ENCODE data around the gene DYNLRB1. TPM values are rescaled to one million over a fixed set of nuclear protein-coding genes. Genes with fewer than 3 reads are reported as not detected.
A peak's percentile ranks its signal among the peaks of the same experiment; 100 is the strongest.

Gene DYNLRB1
- total RNA-seq, 2 experiments from 2014 or later: 90.5 to 105 TPM

- DNase-seq: no peak
- CTCF ChIA-PET: interaction anchor here (2.8 kb wide), 1 partner anchor 25 kb away, joined by 10 read pairs; no protein-coding TSS in a partner anchor
- peaks cover 17% of the 10 kb centered on the region for H3K4me1 Mint-ChIP-seq
- no peak overlapping the region for H3K4me3 Mint-ChIP-seq
- no peaks in the 10 kb centered on the region for H3K9me3 Mint-ChIP-seq
- H3K27me3 Mint-ChIP-seq: no peaks in the 10 kb centered on the region
- POLR2A ChIA-PET: no interaction called here
- H3K27ac Mint-ChIP-seq: peak overlapping the region; percentile 54
- H3K36me3 Mint-ChIP-seq (ENCODE audit: low read depth): peaks cover 16% of the 10 kb centered on the region
Measured at GRCh38 chr20:34540596-34541263, 24.5 kb downstream of the DYNLRB1 start.

GRCh38 chr20:34541264-34541901, 25.2 kb downstream of the DYNLRB1 start:
- POLR2A ChIA-PET: no interaction called here
- H3K36me3 Mint-ChIP-seq (ENCODE audit: low read depth): peaks cover 16% of the 10 kb centered on the region
- H3K27ac Mint-ChIP-seq: peak overlapping the region; percentile 73
- CTCF ChIA-PET: no interaction called here
- no peak for DNase-seq
- no peak overlapping the region for H3K4me3 Mint-ChIP-seq
- H3K9me3 Mint-ChIP-seq: no peaks in the 10 kb centered on the region
- H3K4me1 Mint-ChIP-seq: peaks cover 17% of the 10 kb centered on the region
- H3K27me3 Mint-ChIP-seq: no peaks in the 10 kb centered on the region

DNA sequence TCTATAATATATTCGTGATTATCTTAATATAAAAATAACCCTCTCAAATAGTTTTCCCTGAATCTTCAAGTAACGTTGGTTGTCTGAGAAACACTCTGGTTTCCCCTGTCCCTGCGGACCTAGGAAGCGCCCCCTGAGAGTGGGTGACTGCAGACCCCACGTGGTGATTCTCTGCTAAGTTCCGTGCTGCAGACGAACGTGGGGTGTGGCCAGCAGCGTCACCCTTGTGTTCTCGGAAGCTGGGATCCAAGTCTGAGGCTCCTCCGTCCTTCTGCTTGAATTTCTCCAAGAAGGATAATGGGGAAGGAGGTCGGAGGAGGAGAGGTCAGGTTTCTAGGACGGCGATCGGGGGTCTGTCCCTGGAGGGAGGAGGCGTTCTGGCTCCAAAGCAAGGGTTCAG, 25.7 kb downstream of the DYNLRB1 start:
- no peak for DNase-seq
- POLR2A ChIA-PET: no interaction called here
- Mint-ChIP-seq H3K9me3 (no peaks in the 10 kb centered on the region), H3K36me3 (ENCODE audit: low read depth) (peaks cover 16% of the 10 kb centered on the region), H3K27ac (no peak overlapping the region), H3K4me3 (no peak overlapping the region), H3K4me1 (peaks cover 17% of the 10 kb centered on the region), H3K27me3 (no peaks in the 10 kb centered on the region)
- CTCF ChIA-PET: no interaction called here

- Mint-ChIP-seq H3K4me1 (peaks cover 17% of the 10 kb centered on the region), H3K27ac (no peak overlapping the region), H3K4me3 (no peak overlapping the region), H3K36me3 (ENCODE audit: low read depth) (peaks cover 14% of the 10 kb centered on the region), H3K27me3 (no peaks in the 10 kb centered on the region), H3K9me3 (no peaks in the 10 kb centered on the region)
- DNase-seq: no peak
- POLR2A ChIA-PET: interaction anchor here (0.7 kb wide), 1 partner anchor 248 kb away, joined by 3 read pairs; no protein-coding TSS in a partner anchor
- CTCF ChIA-PET: no interaction called here
Measured at GRCh38 chr20:34542439-34542838, 26.2 kb downstream of the DYNLRB1 start.

DNA sequence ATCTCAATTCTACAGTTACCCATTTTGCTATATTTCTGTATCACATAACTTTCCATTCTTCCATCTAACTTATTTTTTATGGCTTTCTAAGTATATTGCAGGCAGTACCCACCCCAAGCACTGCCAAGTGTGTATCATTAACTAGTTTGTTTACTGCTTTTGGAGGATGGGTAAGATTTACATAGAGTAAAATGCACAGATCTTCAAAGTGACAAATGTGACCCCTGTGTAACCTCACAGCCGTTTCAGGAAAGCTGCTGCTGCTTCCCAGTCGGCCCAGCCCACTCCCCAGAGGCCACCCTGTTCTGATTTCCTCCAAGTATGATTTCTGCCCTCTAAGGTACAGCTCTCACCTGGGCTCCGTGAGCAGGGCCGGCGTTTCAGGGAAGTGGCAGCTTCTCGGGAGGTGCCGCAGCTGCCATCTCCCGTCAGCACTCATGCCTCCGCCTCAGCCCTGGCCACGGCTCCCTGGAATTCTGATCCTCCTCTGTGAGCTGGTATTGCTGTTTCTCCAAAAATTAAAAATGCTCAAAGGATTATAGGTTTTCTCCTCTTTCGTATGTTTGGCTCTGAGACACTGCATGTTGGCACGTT, 27.3 kb downstream of the DYNLRB1 start:
- Mint-ChIP-seq H3K27ac (no peak overlapping the region), H3K36me3 (ENCODE audit: low read depth) (peaks cover 14% of the 10 kb centered on the region), H3K4me3 (no peak overlapping the region), H3K27me3 (no peaks in the 10 kb centered on the region), H3K9me3 (no peaks in the 10 kb centered on the region), H3K4me1 (peaks cover 17% of the 10 kb centered on the region)
- no peak for DNase-seq
- CTCF ChIA-PET: interaction anchor here (1.1 to 2.3 kb wide), 5 partner anchors 12 to 231 kb away, joined by 3 to 9 read pairs (median 5); no protein-coding TSS in a partner anchor
- POLR2A ChIA-PET: interaction anchor here (0.6 kb wide), 1 partner anchor 227 kb away, joined by 3 read pairs; no protein-coding TSS in a partner anchor

GRCh38 chr20:34544109-34544796, 28.0 kb downstream of the DYNLRB1 start:
- Mint-ChIP-seq H3K36me3 (ENCODE audit: low read depth) (peaks cover 14% of the 10 kb centered on the region), H3K27me3 (no peaks in the 10 kb centered on the region), H3K4me1 (peaks cover 17% of the 10 kb centered on the region), H3K4me3 (peak overlapping the region; percentile 4), H3K9me3 (no peaks in the 10 kb centered on the region), H3K27ac (no peak overlapping the region)
- DNase-seq: peak; percentile 38
- ChIA-PET CTCF (interaction anchor here (1.1 to 2.3 kb wide), 6 partner anchors 9 to 231 kb away, joined by 3 to 9 read pairs (median 4); no protein-coding TSS in a partner anchor), POLR2A (no interaction called here)

DNA sequence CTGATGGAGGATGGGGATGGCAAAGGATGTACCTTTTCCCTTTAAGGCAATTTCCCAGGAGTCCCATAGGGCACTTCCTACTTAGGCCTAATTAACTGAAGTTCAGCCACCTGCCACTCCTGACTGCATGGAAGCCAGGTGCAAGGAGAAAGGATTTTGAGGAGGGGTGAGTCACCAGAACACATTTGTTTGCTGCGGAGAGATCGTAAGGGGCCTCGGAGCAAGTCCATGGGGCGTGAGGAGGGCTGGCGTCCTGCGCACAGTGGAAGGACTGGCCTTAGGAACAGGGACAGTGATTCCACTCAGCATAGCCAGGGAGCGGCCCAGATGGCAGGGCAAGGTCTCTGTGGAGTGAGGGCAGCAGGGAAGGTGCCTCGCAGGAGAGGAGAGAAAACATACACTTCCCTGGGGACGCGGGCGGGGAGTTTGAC, 30.5 kb downstream of the DYNLRB1 start:
- H3K27ac Mint-ChIP-seq: no peak overlapping the region
- no peaks in the 10 kb centered on the region for H3K9me3 Mint-ChIP-seq
- no peaks in the 10 kb centered on the region for H3K36me3 Mint-ChIP-seq (ENCODE audit: low read depth)
- H3K27me3 Mint-ChIP-seq: no peaks in the 10 kb centered on the region
- POLR2A ChIA-PET: no interaction called here
- H3K4me1 Mint-ChIP-seq: peaks cover 10% of the 10 kb centered on the region
- CTCF ChIA-PET: interaction anchor here (0.6 kb wide), 1 partner anchor 15 kb away, joined by 3 read pairs; no protein-coding TSS in a partner anchor
- DNase-seq: no peak
- H3K4me3 Mint-ChIP-seq: no peak overlapping the region

DNA sequence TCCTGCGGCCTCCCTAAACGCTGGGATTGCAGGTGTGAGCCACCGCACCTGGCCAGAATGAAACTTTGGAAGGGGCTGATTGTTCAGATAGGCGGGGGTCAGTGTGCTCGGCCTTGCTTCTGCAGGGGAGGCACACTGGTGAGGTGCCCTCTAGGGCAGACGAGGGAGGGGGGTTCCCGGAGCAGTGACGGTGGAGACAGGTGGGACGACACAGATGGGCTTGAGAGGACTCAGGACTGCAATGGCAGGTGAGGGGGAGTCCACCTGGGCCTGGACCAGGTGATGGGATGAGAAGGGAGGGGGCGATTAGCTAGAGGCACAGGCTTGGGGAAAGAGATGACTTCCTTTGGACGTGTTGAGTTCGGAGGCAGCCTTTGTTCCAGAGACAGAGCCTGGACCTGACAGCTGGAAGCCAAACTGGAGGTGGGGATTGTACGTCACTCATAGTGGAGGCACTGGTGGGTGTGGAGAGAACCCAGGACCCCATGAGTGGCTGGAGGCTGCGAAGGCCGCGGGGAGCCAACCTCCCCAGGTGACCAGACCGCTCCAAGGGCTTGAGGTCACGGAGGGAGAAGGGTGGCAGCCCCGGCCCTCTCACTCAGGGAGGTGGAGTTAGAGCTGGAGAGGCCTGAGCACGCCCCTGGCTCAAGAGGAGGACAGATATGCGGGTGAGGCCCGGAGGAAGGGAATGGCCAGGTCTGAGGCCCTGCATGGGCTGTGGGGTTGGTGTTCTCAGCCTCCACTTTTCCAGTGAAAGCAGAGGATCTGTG, 31.8 kb downstream of the DYNLRB1 start:
- no peak for DNase-seq
- H3K36me3 Mint-ChIP-seq (ENCODE audit: low read depth): no peaks in the 10 kb centered on the region
- CTCF ChIA-PET: no interaction called here
- H3K4me3 Mint-ChIP-seq: no peak overlapping the region
- POLR2A ChIA-PET: no interaction called here
- no peak overlapping the region for H3K27ac Mint-ChIP-seq
- no peaks in the 10 kb centered on the region for H3K27me3 Mint-ChIP-seq
- peaks cover 10% of the 10 kb centered on the region for H3K4me1 Mint-ChIP-seq
- H3K9me3 Mint-ChIP-seq: no peaks in the 10 kb centered on the region

GRCh38 chr20:34549291-34549928, 33.2 kb downstream of the DYNLRB1 start:
- CTCF ChIA-PET: interaction anchor here (1.1 kb wide), 1 partner anchor 237 kb away, joined by 4 read pairs; no protein-coding TSS in a partner anchor
- DNase-seq: peak; percentile 22
- Mint-ChIP-seq H3K9me3 (no peaks in the 10 kb centered on the region), H3K4me3 (no peak overlapping the region), H3K27ac (no peak overlapping the region), H3K4me1 (peaks cover 4% of the 10 kb centered on the region), H3K36me3 (ENCODE audit: low read depth) (no peaks in the 10 kb centered on the region), H3K27me3 (no peaks in the 10 kb centered on the region)
- POLR2A ChIA-PET: no interaction called here

DNA sequence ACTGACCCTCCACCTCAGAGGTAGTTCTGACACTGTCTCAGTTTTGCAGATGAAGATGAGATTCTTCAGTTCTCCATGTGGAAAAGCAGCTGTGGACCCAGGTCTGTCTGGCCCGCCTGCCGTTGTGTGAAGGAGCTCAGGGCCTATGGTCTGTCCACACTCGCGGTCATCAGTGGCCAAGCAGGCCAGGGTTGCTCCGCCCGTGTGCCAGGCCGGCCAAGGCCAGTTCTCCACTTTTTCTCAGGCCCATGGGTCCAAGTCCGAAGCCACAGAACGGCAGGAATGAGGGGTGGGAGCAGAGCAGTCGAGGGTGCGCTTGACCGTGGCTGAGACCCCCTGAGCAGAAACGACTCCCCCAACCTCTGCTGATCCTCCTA, 33.7 kb downstream of the DYNLRB1 start:
- Mint-ChIP-seq H3K4me3 (no peak overlapping the region), H3K27me3 (no peaks in the 10 kb centered on the region), H3K36me3 (ENCODE audit: low read depth) (no peaks in the 10 kb centered on the region), H3K4me1 (no peaks in the 10 kb centered on the region), H3K27ac (no peak overlapping the region), H3K9me3 (no peaks in the 10 kb centered on the region)
- CTCF ChIA-PET: interaction anchor here (1.1 kb wide), 1 partner anchor 237 kb away, joined by 4 read pairs; no protein-coding TSS in a partner anchor
- POLR2A ChIA-PET: no interaction called here
- no peak for DNase-seq

- no peak overlapping the region for H3K27ac Mint-ChIP-seq
- H3K9me3 Mint-ChIP-seq: no peaks in the 10 kb centered on the region
- no peaks in the 10 kb centered on the region for H3K27me3 Mint-ChIP-seq
- H3K4me1 Mint-ChIP-seq: peaks cover 4% of the 10 kb centered on the region
- DNase-seq: no peak
- peaks cover 2% of the 10 kb centered on the region for H3K36me3 Mint-ChIP-seq (ENCODE audit: low read depth)
- ChIA-PET CTCF (no interaction called here), POLR2A (no interaction called here)
- H3K4me3 Mint-ChIP-seq: no peak overlapping the region
Measured at GRCh38 chr20:34552569-34552968, 36.3 kb downstream of the DYNLRB1 start.

DNA sequence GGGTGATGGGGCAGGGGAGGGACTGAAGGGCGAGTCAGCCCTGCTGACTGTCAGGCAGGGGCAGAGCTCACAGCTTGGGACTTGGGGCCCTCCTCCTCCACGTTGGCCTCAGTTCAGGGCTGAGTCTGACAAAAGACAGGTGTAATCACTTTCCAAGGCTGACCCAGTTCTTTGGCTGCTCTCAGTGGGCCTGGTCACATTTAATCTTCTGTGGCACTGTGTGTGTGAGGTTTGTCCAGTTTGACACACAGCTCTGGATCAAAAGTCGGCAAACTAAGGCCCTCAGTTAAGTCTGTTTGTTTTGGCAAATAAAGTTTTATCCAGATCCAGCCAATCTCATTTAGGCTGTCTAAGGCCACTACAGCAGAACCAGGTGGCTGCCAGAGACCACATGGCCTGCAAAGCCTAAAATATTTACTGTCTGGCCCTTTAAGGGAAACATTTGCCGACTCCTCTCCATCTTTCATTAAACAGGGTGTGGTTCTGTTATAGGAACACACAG, 37.2 kb downstream of the DYNLRB1 start:
- Mint-ChIP-seq H3K27ac (peak overlapping the region; percentile 57), H3K4me1 (peaks cover 11% of the 10 kb centered on the region)
- POLR2A ChIA-PET: no interaction called here

More for the DNA sequence above, 37.2 kb downstream of the DYNLRB1 start:
- H3K4me3 Mint-ChIP-seq: no peak overlapping the region
- peaks cover 2% of the 10 kb centered on the region for H3K36me3 Mint-ChIP-seq (ENCODE audit: low read depth)
- no peaks in the 10 kb centered on the region for H3K9me3 Mint-ChIP-seq
- DNase-seq: no peak
- CTCF ChIA-PET: interaction anchor here (0.9 kb wide), 1 partner anchor 9 kb away, joined by 4 read pairs; no protein-coding TSS in a partner anchor
- no peaks in the 10 kb centered on the region for H3K27me3 Mint-ChIP-seq
